Esophagus squamous epithelium (tissue), 4 donors: Measurements from ENCODE around the gene GTPBP2.
"Not testable (repeated sequence)": the region's sequence is repeated elsewhere in the genome, so short reads cannot be mapped to it uniquely, and the experiment has no call there.

ENCODE experiments used
- POLR2A ChIP-seq, 4 donors: fragments of 450-650 bp; IDR thresholded peaks; one replicate each; pipeline ENCODE4 v1.6.1; 2017; ENCODE audit warnings: antibody characterized with exemption in 4 of 4, mild to moderate bottlenecking in 4 of 4, moderate library complexity in 3 of 4
- TF ChIP-seq, protein P1 (sequence below), 6 experiments: fragments of 450-650 bp in 4 of 6; fragments of 200-600 bp in 2 of 6; sonication (generic) in 2 of 6; IDR thresholded peaks; one replicate each; pipeline ENCODE4 v1.5.1; 2016 to 2019; ENCODE audit warnings: antibody characterized with exemption in 6 of 6, mild to moderate bottlenecking in 4 of 6, moderate library complexity in 4 of 6

DNA sequence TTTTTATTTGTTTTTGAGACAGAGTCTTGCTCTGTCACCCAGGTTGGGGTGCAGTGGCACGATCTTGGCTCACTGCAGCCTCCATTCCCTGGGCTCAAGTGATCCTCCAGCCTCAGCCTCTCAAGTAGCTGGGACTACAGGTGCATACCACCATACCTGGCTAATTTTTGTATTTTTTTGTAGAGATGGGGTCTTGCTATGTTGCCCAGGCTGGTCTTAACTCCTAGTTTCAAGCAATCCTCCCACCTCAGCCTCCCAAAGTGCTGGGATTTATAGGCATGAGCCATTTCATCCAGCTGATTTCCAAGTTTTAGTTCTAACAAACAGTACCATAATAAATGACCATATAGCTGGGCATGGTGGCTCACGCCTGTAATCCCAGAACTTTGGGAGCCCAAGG, 23.8 kb upstream of the GTPBP2 start:
- TF ChIP-seq, protein P1, sequence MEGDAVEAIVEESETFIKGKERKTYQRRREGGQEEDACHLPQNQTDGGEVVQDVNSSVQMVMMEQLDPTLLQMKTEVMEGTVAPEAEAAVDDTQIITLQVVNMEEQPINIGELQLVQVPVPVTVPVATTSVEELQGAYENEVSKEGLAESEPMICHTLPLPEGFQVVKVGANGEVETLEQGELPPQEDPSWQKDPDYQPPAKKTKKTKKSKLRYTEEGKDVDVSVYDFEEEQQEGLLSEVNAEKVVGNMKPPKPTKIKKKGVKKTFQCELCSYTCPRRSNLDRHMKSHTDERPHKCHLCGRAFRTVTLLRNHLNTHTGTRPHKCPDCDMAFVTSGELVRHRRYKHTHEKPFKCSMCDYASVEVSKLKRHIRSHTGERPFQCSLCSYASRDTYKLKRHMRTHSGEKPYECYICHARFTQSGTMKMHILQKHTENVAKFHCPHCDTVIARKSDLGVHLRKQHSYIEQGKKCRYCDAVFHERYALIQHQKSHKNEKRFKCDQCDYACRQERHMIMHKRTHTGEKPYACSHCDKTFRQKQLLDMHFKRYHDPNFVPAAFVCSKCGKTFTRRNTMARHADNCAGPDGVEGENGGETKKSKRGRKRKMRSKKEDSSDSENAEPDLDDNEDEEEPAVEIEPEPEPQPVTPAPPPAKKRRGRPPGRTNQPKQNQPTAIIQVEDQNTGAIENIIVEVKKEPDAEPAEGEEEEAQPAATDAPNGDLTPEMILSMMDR (IDR thresholded peaks at IDR 0.05) = not testable (repeated sequence)
- not testable (repeated sequence) for TF ChIP-seq POLR2A (IDR thresholded peaks at IDR 0.05)
